ENCODE results near the gene AQP1.

The AQP1 gene

DNA sequence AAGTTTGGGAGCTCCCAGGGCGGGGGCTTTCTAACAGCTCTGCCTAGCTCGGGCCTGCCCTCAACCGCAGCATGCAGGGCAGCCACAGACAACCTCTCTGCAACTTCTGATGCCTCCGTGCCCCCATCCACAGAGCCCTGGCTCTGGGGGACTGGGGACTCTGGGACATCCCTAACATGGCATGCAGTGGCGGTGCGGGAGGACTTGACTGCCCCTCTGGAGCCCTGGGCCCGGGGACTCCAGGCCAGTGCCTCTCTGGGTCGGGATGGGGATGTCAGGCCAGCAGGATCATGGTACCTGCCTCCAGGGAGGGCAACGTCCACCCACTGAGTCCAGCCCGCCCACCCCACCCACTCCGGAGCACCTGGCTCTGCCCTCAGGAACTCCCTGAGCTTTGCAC is 520 bp upstream of the AQP1 start:
- H3K9ac ChIP-seq (ENCODE audit: low read length in 5 of 5): peak overlapping the region in 1 of 5 donors; percentile 43

DNA sequence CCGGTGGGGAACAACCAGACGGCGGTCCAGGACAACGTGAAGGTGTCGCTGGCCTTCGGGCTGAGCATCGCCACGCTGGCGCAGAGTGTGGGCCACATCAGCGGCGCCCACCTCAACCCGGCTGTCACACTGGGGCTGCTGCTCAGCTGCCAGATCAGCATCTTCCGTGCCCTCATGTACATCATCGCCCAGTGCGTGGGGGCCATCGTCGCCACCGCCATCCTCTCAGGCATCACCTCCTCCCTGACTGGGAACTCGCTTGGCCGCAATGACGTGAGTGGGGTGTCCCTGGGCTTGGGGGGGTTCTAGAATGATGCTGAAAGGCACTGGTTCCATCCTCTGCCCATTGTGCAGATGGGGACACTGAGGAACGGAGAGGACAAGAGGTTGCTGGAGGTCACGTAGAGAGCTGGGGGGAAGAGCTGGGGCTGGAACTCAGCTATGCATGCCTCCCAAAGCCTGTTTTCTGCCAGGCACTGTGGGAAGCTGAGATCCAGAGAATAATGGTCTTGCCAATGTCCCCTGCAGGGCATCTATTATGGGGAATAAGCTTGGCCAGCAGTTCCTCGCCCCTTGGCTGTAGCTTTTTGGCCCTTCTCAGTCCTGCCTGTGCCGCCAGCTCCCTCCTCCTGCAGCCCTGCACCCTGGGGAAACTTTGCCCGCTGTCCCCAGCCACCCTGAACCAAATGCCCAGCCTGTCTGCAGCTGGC is 523 bp downstream of the AQP1 start:
- Histone ChIP-seq H3K4me1 (ENCODE audit: control insufficient read depth in 5 of 5, insufficient read depth in 5 of 5, low read length in 5 of 5) (peaks cover 13 to 97% (median 72%) of the 10 kb centered on the region in 5 donors), H3K27ac (ENCODE audit: low read depth, low read length) (peak overlapping the region; percentile 74), H3K27me3 (ENCODE audit: control insufficient read depth in 5 of 5, insufficient read depth in 4 of 5, low read length in 5 of 5) (no peaks in the 10 kb centered on the region), H3K9me3 (ENCODE audit: control insufficient read depth in 5 of 5, low read length in 5 of 5) (no peaks in the 10 kb centered on the region), H3K36me3 (ENCODE audit: control insufficient read depth in 5 of 5, insufficient read depth in 5 of 5, low read length in 5 of 5) (no peaks in the 10 kb centered on the region), H3K4me3 (ENCODE audit: low read depth in 1 of 5, low read length in 5 of 5) (peak overlapping the region; percentile 46 to 77 (median 66)), H3K9ac (ENCODE audit: low read length in 5 of 5) (peak overlapping the region in 4 of 5 donors; percentile 17 to 85 (median 32))

More for the DNA sequence above, 520 bp upstream of the AQP1 start:
- Histone ChIP-seq H3K27ac (ENCODE audit: low read depth, low read length) (peak overlapping the region; percentile 27), H3K27me3 (ENCODE audit: control insufficient read depth in 5 of 5, insufficient read depth in 4 of 5, low read length in 5 of 5) (no peaks in the 10 kb centered on the region), H3K9me3 (ENCODE audit: control insufficient read depth in 5 of 5, low read length in 5 of 5) (no peaks in the 10 kb centered on the region), H3K36me3 (ENCODE audit: control insufficient read depth in 5 of 5, insufficient read depth in 5 of 5, low read length in 5 of 5) (no peaks in the 10 kb centered on the region), H3K4me1 (ENCODE audit: control insufficient read depth in 5 of 5, insufficient read depth in 5 of 5, low read length in 5 of 5) (peaks cover 13 to 97% (median 83%) of the 10 kb centered on the region in 5 donors), H3K4me3 (ENCODE audit: low read depth in 1 of 5, low read length in 5 of 5) (peak overlapping the region in 1 of 5 donors; percentile 77)

DNA sequence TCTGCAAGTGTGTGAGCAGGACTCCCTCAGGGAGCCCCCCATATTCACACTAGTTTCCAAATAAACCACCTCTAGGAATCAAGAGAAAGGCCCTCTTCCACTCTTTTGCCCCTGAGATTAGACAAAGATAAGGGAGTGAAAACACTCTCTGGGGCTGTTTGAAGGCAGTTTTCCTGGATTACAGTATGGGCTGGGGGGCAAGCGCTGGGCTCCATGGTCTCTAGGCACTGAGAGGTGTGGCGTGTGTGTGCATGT is 1.0 kb downstream of the AQP1 start:
- Histone ChIP-seq H3K36me3 (ENCODE audit: control insufficient read depth in 5 of 5, insufficient read depth in 5 of 5, low read length in 5 of 5) (peaks cover 0 to 3% (median 0%) of the 10 kb centered on the region in 5 donors), H3K4me1 (ENCODE audit: control insufficient read depth in 5 of 5, insufficient read depth in 5 of 5, low read length in 5 of 5) (peaks cover 9 to 97% (median 67%) of the 10 kb centered on the region in 5 donors), H3K9ac (ENCODE audit: low read length in 5 of 5) (peak overlapping the region in 4 of 5 donors; percentile 17 to 85 (median 32)), H3K9me3 (ENCODE audit: control insufficient read depth in 5 of 5, low read length in 5 of 5) (no peaks in the 10 kb centered on the region), H3K4me3 (ENCODE audit: low read depth in 1 of 5, low read length in 5 of 5) (peak overlapping the region; percentile 46 to 77 (median 66)), H3K27me3 (ENCODE audit: control insufficient read depth in 5 of 5, insufficient read depth in 4 of 5, low read length in 5 of 5) (no peaks in the 10 kb centered on the region), H3K27ac (ENCODE audit: low read depth, low read length) (peak overlapping the region; percentile 74)

DNA sequence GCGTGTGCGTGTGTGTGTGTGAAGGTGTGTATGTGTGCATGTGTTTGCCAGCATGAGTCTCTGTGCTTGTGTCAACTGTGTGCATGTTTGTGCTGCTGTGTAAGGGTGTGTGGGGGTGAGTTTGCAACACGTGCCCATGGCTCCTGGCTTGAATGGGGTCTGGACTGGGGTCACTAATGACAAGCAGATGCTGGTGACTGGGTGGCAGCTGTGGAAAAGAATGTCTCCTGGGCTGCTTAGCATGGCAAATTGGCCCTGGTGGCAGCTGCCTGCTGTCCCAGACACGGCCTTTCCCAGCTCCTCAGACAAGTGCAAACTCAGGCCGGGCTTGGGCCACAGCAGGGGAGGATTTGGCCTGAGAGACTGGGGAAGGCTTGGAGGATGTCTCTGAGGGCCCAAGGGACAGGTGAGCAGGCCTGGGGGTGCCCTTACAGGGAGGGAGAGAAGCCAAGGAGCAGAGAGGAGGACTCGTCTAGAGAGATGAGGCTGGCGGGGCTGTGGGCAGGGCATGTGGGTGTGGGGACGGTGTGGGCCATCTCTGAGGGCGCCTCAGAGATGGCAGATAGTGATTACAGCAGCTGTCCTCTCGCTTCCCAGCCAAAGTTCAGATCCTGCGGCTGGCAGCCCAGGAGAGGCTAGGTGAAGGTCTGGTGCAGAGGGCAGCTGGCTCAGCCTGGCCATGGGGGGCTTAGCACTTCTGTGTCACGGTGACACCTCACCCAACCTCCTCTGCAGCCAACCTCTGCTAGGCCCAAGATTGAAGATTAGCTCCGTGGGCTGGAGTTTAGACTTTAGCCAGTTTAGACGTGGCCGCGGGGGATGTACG is 1.5 kb downstream of the AQP1 start:
- H3K9me3 ChIP-seq (ENCODE audit: control insufficient read depth in 5 of 5, low read length in 5 of 5): no peaks in the 10 kb centered on the region
- peaks cover 0 to 3% (median 0%) of the 10 kb centered on the region in 5 donors for H3K36me3 ChIP-seq (ENCODE audit: control insufficient read depth in 5 of 5, insufficient read depth in 5 of 5, low read length in 5 of 5)
- H3K27ac ChIP-seq (ENCODE audit: low read depth, low read length): peak overlapping the region; percentile 74
- peak overlapping the region; percentile 46 to 77 (median 66) for H3K4me3 ChIP-seq (ENCODE audit: low read depth in 1 of 5, low read length in 5 of 5)
- no peaks in the 10 kb centered on the region for H3K27me3 ChIP-seq (ENCODE audit: control insufficient read depth in 5 of 5, insufficient read depth in 4 of 5, low read length in 5 of 5)
- H3K9ac ChIP-seq (ENCODE audit: low read length in 5 of 5): peak overlapping the region in 4 of 5 donors; percentile 4 to 85 (median 15)
- H3K4me1 ChIP-seq (ENCODE audit: control insufficient read depth in 5 of 5, insufficient read depth in 5 of 5, low read length in 5 of 5): peaks cover 9 to 95% (median 63%) of the 10 kb centered on the region in 5 donors

DNA sequence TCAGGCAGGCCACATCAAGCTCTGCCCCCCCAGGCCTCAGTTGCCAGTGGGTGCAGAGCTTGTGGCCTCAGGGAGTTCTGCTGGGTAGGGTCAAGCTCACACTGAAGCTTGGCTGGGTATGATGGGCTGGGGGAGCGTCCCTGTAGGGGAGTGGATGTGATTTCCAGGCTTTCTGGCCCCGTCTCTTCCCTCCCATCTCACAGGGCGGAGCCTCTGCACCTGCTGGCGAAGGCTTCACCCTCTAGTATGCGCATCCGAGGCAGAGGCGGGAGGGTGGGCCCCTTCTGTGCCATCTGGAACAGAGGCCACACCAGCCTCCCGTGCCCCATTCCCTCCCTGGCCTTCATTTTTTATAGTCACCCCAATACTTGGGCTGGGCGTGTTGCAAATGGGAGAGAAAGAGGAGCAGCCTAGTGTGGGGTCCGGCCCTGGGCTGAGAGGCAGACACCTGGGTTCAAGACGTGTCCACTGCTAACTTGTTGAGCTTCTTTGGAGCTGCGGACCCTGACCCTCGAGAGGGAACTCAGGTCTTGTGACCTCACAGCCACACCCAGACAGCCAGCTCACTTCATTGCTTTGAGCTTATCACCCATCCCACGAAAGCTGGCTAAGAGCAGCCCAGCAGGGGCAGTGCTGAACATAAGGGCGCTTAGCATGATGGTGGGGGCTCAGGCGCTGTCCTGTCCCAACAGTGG is 2.3 kb downstream of the AQP1 start:
- peaks cover 0 to 3% (median 0%) of the 10 kb centered on the region in 5 donors for H3K36me3 ChIP-seq (ENCODE audit: control insufficient read depth in 5 of 5, insufficient read depth in 5 of 5, low read length in 5 of 5)
- peaks cover 9 to 95% (median 63%) of the 10 kb centered on the region in 5 donors for H3K4me1 ChIP-seq (ENCODE audit: control insufficient read depth in 5 of 5, insufficient read depth in 5 of 5, low read length in 5 of 5)
- peak overlapping the region in 2 of 5 donors; percentile 4 to 85 for H3K9ac ChIP-seq (ENCODE audit: low read length in 5 of 5)
- no peaks in the 10 kb centered on the region for H3K27me3 ChIP-seq (ENCODE audit: control insufficient read depth in 5 of 5, insufficient read depth in 4 of 5, low read length in 5 of 5)
- H3K27ac ChIP-seq (ENCODE audit: low read depth, low read length): peak overlapping the region; percentile 74
- no peaks in the 10 kb centered on the region for H3K9me3 ChIP-seq (ENCODE audit: control insufficient read depth in 5 of 5, low read length in 5 of 5)
- H3K4me3 ChIP-seq (ENCODE audit: low read depth in 1 of 5, low read length in 5 of 5): peak overlapping the region; percentile 9 to 77 (median 66)

DNA sequence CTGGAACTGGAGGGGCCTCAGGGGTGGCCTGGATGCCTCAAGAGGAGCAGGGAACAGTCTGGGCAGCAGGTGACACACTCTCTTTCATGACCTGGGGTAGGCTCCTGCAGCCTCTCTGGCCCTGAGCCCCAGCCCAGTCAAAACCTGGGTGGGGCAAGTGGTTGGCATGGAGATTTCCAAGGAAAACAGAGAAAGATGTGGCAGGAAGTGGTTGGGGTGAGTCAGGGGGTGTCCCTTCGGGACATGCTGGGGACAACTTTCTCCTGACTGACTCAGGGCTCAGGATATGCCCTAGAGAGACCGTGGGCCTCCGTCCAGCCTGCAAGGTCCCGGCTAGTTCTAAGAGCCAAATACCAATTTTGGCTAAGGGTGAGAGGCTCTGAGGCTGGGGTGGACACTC is 2.9 kb downstream of the AQP1 start:
- no peaks in the 10 kb centered on the region for H3K9me3 ChIP-seq (ENCODE audit: control insufficient read depth in 5 of 5, low read length in 5 of 5)
- H3K9ac ChIP-seq (ENCODE audit: low read length in 5 of 5): peak overlapping the region in 2 of 5 donors; percentile 26 to 85
- peaks cover 9 to 96% (median 59%) of the 10 kb centered on the region in 5 donors for H3K4me1 ChIP-seq (ENCODE audit: control insufficient read depth in 5 of 5, insufficient read depth in 5 of 5, low read length in 5 of 5)
- H3K4me3 ChIP-seq (ENCODE audit: low read depth in 1 of 5, low read length in 5 of 5): peak overlapping the region; percentile 9 to 77 (median 66)
- H3K36me3 ChIP-seq (ENCODE audit: control insufficient read depth in 5 of 5, insufficient read depth in 5 of 5, low read length in 5 of 5): peaks cover 0 to 3% (median 0%) of the 10 kb centered on the region in 5 donors
- no peaks in the 10 kb centered on the region for H3K27me3 ChIP-seq (ENCODE audit: control insufficient read depth in 5 of 5, insufficient read depth in 4 of 5, low read length in 5 of 5)
- H3K27ac ChIP-seq (ENCODE audit: low read depth, low read length): peak overlapping the region; percentile 74

DNA sequence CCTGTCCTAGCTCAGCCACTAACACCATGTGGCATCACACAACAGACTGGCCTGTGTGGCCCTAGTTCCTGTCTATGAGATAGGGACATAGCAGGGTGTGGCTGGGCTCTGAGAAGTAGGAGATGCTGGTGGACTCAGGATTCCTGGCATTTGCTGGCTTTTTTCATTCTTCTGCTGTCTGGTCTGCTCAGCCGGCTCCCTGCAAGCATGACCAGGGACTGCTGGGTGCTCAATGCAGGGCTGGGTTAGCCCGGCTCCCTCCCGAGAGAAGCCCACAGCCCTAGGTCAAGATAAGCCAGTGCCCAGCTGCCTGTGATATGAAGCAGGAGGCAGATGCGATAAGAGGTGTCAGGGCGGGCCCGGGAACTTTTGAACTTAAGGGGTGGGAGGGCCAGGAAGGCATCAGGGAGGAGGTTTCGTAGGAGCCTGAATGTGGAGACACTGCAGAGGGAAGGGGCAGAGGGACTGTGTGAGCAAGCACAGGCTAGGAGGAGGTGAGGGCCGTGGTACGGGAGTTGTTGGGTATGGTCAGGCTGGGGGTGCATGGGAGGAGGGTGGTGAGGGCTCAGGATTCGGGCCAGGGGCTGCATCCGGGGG is 3.5 kb downstream of the AQP1 start:
- peak overlapping the region in 4 of 5 donors; percentile 42 to 77 (median 68) for H3K4me3 ChIP-seq (ENCODE audit: low read depth in 1 of 5, low read length in 5 of 5)
- peaks cover 0 to 3% (median 0%) of the 10 kb centered on the region in 5 donors for H3K36me3 ChIP-seq (ENCODE audit: control insufficient read depth in 5 of 5, insufficient read depth in 5 of 5, low read length in 5 of 5)
- H3K9me3 ChIP-seq (ENCODE audit: control insufficient read depth in 5 of 5, low read length in 5 of 5): no peaks in the 10 kb centered on the region
- peak overlapping the region; percentile 74 for H3K27ac ChIP-seq (ENCODE audit: low read depth, low read length)
- peak overlapping the region in 2 of 5 donors; percentile 26 to 85 for H3K9ac ChIP-seq (ENCODE audit: low read length in 5 of 5)
- H3K4me1 ChIP-seq (ENCODE audit: control insufficient read depth in 5 of 5, insufficient read depth in 5 of 5, low read length in 5 of 5): peaks cover 10 to 96% (median 59%) of the 10 kb centered on the region in 5 donors
- no peaks in the 10 kb centered on the region for H3K27me3 ChIP-seq (ENCODE audit: control insufficient read depth in 5 of 5, insufficient read depth in 4 of 5, low read length in 5 of 5)

DNA sequence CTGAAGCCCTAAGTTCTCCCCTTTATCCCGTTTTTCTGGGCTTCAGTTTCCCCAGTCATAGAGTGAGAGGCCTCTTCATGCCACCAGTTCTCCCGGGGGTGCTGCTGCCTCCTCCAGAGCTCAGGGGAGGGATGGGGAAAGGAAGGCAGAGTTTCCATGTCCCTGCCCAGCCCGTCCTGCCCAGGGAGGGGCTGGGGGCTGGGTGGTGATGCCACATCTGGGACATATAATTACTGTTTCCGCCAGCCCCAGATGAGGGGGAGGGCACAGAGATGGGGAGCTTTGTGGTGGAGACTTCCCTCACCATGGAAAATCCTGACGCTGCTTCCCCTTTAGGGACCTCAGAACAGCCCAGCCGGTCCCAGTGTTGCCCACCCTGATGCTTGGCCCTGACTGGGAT is 4.1 kb downstream of the AQP1 start:
- H3K9ac ChIP-seq (ENCODE audit: low read length in 5 of 5): peak overlapping the region in 2 of 5 donors; percentile 5 to 41
- H3K4me3 ChIP-seq (ENCODE audit: low read depth in 1 of 5, low read length in 5 of 5): peak overlapping the region in 3 of 5 donors; percentile 66 to 77 (median 70)
- H3K9me3 ChIP-seq (ENCODE audit: control insufficient read depth in 5 of 5, low read length in 5 of 5): no peaks in the 10 kb centered on the region
- H3K27ac ChIP-seq (ENCODE audit: low read depth, low read length): peak overlapping the region; percentile 74
- H3K36me3 ChIP-seq (ENCODE audit: control insufficient read depth in 5 of 5, insufficient read depth in 5 of 5, low read length in 5 of 5): peaks cover 0 to 4% (median 0%) of the 10 kb centered on the region in 5 donors
- H3K4me1 ChIP-seq (ENCODE audit: control insufficient read depth in 5 of 5, insufficient read depth in 5 of 5, low read length in 5 of 5): peaks cover 10 to 96% (median 56%) of the 10 kb centered on the region in 5 donors
- no peaks in the 10 kb centered on the region for H3K27me3 ChIP-seq (ENCODE audit: control insufficient read depth in 5 of 5, insufficient read depth in 4 of 5, low read length in 5 of 5)

DNA sequence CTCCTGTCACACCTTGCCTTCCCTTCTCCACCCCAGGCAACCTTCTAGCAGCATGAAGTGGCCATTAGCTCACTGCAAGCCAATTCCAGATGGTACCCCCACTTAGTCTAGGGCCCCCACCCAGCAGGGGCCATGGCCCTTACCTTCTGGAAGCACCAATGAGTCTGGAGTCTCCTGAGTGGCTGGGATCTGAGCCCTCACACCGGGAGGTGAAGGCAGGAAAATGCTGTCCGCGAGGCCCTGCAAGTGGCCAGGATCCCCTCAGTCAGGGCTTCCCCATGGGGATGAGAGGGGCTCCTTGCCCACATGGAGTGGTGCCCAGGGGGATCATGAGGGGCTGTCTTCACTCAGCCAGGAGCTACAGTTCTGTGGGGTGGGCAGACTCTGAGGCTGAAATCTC is 4.6 kb downstream of the AQP1 start:
- Histone ChIP-seq H3K27me3 (ENCODE audit: control insufficient read depth in 5 of 5, insufficient read depth in 4 of 5, low read length in 5 of 5) (no peaks in the 10 kb centered on the region), H3K4me3 (ENCODE audit: low read depth in 1 of 5, low read length in 5 of 5) (peak overlapping the region in 3 of 5 donors; percentile 66 to 77 (median 70)), H3K9me3 (ENCODE audit: control insufficient read depth in 5 of 5, low read length in 5 of 5) (no peaks in the 10 kb centered on the region), H3K4me1 (ENCODE audit: control insufficient read depth in 5 of 5, insufficient read depth in 5 of 5, low read length in 5 of 5) (peaks cover 10 to 96% (median 53%) of the 10 kb centered on the region in 5 donors), H3K27ac (ENCODE audit: low read depth, low read length) (peak overlapping the region; percentile 74), H3K36me3 (ENCODE audit: control insufficient read depth in 5 of 5, insufficient read depth in 5 of 5, low read length in 5 of 5) (peaks cover 0 to 4% (median 0%) of the 10 kb centered on the region in 5 donors), H3K9ac (ENCODE audit: low read length in 5 of 5) (peak overlapping the region in 2 of 5 donors; percentile 5 to 33)
